ENCODE measurements around the gene DOCK11.

The DOCK11 gene

DNA sequence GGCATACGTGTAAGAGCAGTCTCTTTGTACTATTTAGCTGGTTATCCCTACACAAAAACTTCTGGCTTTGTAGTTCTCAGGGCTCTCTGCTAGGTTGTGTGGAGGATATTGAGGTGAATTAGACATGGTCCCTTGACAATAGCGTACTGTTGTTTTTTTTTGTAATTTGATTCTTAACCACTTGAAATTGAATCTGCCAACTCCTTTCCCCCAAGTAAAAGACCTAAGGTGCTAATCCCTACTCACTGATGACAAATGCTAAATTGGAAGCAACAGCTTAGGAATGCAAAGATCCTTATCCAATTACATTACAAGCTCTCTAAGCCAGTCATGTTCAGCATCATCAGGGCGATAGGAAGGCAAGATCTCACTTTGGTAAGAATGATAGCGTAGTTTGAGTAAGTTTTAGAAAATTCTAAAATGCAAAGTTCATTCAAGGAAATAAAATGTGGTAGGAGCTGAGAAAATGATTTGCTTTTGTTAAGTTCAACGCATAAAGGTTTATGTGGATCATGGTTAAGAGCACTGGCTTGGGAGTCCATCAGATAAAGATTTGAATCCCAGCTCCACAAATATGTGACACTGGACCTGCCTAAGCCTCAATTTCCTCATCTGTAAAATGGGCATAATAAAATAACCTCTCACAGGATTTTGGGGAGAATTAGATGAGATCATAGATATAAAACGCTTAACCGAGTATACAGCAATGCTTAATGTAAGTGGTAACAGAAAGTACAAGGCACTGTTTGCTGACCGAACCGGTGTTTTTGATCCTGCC is 39.3 kb downstream of the DOCK11 start:
- no peak for DNase-seq

DNA sequence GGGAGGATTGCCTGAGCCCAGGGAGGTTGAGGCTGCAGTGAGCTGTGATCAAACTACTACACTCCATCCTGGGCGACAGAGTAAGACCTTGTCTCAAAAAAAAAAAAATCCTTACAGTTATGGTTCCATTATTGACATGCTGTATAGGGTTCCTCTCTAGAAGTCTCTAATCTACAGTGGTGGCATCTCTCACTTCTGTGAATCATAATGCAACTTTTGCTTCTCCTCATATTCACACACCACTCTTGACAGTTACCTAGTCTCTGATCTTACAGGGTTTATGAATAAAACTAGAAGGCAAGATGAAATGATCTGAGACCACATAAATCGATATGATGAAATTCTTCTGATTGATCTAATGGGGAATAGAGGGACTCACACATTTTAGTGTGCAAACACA is 40.6 kb downstream of the DOCK11 start:
- no peak for DNase-seq

DNA sequence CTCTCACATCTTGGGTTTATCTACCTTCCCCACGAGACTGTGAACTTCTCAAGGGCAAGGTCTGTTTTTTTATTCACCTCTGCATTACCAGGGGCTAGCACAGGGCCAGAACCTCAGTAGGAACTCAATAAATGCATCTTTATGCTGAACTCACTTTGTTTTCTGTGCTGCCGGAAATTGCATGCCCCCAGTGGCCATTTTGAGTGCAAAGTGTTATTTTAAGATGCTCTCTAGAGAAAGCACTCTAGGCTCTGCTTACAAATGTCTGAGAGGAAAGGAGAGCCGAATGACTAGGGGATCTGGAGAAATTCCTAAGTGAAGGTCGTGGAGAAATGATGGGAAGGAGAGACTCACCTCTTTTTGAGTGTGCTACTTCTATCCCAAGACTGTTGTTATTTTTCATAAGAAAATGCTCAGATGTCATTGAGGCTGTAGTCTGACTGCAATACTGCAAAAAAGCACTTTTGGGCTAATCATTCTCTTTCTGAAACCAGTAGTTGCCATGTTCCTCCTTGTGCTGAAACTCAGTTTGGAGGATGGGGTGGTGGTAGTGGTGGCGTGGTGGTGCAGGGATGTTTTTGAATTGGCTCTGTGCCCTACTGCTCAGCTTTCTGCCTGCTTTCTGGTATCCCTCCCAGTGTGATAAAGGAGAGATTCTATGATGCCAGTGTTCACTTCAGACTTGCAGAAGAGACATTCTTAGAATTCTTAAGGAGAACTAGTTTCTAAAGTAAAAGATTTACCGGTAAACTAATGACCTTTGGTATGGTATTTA is 41.3 kb downstream of the DOCK11 start:
- DNase-seq, result peak; percentile 30

DNA sequence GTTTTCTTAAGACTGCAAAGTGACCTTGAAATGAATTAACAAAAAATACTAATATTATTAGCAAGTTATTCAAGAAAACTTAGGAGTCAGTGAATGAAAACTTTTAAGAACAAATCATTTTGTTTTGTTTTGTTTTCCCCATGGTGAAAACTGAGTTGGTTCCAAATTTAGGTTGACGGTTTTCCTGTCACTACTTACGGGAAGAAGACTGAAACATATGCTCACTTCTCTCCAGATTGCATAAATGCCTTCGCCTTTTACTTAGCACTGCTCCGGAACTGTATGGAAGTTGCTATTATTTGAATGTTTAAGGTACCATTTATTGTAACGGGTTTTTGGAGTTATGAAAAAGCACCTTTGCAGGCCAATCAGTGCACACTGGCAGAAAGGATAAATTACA is 42.8 kb downstream of the DOCK11 start:
- no peak for DNase-seq

DNA sequence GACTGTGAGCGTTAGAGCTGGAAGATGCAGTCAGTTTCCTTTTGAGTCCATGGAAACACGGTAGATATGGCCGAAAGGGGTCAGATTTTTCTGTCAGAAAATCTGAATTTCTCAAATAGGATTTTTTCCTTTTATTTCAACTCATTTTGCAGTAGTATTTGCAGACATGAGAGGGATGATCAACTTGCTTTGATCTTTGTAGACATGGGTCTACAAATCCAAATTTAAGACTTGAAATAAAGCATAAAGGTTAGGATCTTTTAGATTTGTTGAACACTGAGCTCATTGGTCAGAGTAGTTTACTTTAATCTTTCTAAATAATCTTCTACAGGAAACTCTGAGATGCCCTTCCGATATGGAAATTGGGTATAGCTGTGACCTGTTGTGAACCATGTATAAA is 44.7 kb downstream of the DOCK11 start:
- no peak for DNase-seq

DNA sequence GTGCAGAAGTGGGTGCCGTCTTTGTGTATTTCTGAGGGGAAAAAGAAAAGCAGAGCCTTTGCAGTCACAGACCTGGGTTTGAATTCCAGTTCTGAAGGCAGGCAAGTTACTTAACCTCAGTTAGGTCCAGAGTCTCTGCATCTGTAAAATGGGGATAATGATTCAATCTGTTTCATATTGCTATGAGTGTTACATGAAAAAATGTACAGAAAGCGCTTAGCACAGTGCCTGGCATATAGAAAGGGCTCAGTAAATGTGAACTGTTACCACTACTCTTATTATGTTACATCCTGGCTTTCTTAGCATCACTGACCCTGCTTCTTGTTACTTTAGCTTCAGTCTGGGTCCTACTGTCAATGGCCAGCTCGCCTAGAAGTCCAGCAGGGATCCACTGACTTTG is 45.9 kb downstream of the DOCK11 start:
- no peak for DNase-seq

DNA sequence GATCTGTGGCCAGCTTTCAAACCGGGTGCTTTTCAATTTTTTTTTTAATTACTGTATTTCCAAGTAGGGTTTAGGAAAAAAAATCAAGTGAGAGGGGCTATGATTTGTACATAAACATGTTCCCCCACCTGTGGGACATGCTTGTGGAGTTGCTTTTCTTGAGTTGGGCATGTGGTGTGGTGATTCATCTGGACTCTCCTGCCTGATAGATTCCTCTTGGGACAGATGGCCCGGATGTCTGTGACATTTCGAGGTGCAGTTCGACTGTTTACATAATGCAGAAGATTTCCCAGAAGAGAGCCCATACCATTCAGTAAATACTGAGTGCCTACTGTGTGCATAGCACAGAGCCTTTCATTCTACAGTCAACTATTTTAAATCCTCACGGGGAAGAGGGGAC is 49.9 kb downstream of the DOCK11 start:
- DNase-seq, result peak; percentile 18

DNA sequence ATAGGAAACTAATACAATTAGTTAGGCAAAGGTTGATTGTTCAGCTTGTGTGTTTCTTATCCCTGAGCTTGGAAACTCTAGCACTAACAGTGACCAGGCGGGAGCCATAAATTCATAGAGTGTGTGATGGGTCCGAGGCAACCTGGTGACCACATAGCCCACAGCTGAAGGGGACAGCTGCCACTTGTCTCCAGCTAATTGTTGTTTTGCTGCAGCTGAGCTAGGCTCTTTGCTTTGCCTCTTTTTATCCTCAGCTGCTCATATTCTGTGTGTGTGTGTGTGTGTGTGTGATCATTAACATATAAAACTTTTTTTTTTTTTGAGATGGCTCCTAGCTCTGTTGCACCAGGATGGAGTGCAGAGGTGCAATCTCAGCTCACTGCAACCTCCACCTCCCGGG is 53.2 kb downstream of the DOCK11 start:
- DNase-seq, result no peak

DNA sequence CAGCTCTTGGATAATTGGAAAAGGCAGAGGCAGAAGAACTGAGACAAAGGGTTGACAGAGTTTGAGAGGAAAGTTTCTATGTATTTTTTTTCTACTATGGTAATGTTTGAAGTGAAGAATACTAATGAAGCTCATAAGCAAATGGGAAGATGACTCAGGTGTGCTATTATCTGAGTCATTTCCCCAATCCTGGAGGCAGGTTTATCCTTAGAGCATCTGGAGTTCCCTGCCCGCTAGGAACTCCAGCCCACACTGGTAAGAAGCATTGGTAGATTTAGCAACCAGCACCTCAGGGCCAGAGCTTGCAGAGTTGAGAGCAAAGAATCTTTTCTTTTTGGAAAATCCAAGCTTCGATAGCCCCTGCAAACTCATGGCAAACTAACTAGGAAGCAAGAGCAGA is 55.2 kb downstream of the DOCK11 start:
- no peak for DNase-seq

DNA sequence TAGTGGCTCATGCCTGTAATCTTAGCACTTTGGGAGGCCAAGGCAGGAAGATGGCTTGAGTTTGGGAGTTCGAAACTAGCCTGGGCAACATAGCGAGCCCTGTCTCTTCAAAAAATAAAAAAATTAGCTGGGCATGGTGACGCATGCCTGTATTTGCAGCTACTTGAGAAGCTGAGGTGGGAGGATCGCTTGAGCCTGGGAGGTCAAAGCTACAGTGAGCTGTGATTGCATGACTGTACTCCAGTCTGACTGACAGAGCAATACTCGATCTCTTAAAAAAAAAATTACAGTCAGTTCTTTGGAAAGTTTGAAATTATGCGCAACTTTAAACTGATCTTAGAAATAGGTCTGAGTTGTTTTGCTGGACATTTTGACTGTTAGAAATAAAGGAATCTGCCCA is 55.8 kb downstream of the DOCK11 start:
- DNase-seq, result no peak

DNA sequence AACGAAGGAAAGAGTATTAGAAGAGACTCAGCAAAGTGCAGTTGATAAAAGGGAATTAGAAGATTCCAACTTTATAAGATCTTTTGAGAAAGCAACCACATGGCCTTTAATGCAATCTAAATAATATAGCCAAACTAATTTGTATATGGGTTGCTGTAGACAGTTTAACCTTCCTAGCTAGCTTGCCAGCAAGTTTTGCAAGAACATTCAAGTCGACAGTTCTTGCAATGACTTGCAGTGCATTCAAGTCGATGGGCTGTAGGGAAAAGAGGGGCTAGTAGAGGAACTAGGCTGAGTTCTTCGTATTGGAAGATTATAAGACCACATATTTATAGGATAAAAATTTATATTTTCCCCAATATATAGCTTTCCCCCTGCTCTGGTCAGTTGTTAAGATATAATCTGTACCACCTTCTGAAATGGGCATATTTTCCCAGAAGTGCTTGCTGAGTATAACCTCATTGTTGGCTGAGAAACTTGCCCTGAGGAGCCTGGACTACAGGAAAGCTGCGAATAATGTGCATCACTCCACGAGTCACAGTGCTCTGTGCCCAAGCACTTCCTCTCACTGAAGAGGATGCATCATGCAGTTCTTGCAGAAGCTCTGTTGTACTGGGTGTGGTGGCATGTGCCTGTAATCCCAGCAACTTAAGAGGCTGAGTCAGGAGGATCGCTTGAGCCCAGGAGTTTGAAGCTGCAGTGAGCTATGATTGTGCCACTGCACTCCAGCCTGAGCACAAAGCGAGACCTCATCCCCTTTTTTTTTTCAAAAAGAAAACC is 56.7 kb downstream of the DOCK11 start:
- peak; percentile 73 for DNase-seq

DNA sequence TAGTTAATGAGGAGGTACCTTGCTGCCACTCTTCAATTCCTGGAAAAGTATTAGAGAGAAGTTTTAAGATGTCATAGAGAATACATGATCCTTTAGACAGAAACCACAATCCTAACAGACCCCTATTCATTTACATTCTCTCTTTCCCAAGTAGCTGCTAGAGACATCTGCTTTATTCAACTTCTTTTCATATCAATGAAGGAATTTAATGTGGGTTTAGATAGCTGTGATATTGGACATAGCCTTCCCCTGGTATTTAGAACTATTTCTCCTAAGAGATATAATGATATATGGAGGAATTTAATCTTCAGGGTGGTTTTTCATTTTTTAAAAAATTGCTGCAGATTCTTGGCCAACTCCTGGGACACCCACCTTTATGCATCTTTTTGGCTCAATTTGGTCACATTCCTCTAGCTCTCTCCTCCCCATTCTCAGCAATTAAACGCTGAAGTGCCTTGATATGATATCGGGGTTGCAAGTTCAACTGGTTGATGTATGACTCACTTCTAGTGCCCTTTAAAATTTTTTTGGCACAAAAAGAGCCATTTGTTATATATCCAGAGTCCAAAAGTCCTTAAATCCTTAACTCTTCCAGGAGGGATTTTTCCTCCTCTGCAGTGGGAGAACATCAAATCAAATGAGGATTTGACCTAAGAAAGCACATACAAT is 57.6 kb downstream of the DOCK11 start:
- no peak for DNase-seq

DNA sequence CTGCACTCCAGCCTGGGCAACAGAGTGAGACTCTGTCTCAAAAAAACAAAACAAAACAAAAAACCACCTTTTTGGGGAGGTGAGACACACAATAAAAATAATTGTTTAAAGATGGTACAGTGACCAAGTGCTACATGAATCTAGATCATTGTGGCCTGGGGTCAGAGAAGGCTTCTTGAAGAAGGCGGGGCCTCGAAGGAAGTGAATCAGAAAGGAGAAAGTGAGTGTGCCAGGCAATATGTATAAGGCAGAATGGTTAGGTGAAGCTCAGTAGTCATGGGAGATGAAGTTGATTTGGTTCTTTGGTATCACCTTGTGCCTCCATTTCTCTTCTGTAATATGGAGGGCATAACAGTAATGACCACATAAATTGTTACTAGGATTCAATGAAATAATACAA is 58.9 kb downstream of the DOCK11 start:
- DNase-seq, result no peak

DNA sequence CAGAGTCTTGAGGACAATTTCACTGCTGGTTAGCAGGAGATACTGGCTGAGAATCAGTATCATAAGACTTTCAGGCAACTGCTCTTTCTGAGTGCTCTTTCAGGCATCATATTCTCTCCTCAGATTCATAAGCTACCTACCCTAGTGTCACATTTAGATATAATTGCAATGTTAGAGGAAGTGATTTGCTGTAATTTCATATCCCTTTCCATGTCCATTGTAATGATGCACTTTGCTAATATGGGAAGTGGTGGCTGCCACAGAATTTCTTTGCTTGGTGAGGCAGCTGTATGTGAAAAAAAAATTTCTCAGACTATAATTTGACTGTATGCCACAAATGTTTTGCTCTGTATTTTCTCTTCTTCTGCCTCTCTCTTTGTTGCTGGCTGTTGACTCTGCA is 63.3 kb downstream of the DOCK11 start:
- no peak for DNase-seq

DNA sequence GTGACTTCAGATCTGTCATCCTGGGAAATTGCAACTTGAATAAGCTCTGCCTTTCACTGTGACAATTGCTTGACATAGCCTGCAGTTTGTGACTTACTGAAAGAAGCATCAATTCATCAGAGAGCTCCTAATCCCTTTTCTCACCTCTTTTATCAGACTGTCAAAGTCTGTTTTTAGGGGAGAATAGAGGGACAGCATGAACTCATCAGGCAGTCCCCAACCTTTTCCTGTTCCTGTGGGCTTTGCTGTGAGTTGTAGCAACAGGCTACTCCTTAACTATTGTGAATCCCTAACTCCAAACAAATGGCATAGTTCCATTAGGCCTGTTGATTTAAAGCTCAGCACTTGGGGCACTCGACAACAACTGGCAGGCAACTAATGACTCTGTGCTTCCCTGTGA is 64.9 kb downstream of the DOCK11 start:
- DNase-seq, result no peak

DNA sequence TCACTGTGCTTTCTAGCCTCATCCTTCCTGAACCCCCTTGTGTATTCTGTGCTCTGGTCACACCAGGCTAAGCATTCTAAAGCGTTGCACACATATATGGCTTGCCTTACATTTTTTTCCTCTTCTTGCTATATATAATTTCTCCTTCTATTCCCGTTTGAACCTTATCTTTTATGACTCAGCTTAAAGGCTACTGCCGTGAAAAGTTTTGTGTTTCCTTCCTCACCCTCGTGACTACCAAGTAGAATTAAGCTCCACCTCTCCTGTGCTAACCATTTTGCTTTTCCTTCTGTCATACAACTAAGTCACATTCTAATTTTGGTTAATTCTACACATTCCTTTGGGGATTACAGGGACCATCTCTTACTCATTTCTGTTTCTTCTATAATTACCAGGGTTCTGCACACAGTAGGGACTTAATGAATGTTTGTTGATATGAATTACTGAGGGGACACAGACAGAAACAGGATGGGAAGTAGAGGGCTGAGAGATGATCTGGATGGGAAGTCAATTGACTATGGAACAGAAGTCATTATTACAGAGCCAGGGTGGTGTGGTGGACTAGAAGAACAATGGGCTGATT is 67.1 kb downstream of the DOCK11 start:
- no peak for DNase-seq

DNA sequence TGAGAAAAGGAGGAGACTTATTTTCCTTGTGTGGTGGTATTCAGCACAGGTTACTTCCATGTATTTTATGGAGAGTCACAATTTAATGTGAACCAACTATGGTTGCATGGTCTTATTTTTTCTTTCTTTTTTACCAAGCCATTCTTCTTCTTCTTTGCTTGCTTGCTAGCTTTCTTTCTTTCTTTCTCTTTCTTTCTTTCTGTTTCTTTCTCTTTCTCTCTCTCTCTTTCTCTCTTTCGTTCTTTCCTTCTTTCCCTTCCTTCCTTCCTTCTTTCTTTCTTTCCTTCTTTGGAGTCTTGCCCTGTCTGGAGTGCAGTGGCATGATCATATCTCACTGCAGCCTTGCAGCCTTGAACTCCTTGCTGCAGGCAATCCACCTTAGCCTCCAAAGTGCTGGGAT is 68.9 kb downstream of the DOCK11 start:
- no peak for DNase-seq

DNA sequence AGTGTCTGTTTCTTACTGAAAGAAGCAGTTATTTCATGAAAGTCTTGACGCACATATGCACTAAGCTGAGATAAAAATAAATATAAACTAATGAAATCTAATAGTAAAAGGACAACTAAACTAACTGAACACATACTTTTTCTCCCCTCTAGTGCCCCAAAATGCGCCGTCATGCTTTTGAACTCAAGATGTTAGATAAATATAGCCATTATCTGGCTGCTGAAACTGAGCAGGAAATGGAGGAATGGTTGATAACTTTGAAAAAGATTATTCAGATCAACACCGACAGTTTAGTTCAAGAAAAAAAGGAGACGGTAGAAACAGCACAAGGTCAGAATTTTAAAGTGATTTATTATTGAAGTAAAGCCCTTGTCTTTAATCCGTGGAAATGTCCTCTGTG is 70.2 kb downstream of the DOCK11 start:
- no peak for DNase-seq

DNA sequence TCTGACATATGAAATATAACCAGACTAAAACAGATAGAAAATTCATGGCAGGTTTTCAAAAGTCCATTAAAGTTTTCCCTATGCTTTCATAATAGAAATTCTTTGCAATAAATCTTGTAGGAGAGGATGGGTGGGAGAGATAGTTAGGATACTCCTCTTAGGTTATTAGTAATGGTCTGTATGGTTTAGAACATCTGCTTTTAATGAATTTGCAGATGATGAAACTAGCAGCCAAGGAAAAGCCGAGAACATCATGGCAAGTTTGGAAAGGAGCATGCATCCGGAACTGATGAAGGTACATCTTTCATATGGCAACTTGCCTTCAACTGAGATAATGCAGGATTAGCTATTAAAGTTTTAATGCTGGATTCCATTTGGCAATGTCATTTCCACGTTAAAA is 70.7 kb downstream of the DOCK11 start:
- DNase-seq, result peak; percentile 17

DNA sequence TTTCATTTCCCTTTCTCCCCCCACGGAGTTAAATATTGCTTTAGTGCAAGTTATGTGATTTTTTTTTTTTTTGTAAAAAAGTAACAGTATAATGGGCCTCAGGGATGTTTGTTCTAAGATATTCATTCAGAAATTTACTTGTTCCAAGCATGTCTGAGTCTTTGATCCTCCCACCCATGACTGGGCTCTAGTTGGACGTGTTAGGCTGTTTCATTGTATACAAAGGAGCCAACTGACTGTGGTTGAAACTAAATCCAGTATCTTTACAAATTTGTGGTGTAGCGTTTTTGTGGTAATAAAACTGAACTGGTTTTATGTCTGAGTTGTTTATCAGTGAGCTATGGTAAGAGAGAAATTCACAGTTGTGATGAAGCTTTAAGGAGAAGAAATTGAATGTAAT is 74.1 kb downstream of the DOCK11 start:
- DNase-seq, result no peak

DNA sequence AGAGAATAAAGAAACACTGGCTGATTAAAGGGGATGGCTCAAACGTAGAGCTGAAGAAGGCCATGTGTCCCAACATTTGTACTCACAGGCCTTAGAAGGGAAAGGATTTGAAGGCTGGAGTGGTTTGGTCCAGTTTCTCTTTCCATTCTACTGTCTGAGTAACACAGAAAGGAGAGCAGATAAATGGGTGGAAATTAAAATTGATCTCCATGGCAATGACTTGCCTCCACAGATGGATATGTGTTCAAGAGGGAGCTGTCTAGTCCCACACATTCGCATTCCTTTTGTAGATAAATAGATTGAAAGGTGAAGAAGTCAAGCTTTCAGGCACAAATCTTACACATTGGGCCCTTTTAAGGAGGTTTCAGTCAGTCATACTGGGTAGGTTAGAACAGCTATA is 74.6 kb downstream of the DOCK11 start:
- no peak for DNase-seq

DNA sequence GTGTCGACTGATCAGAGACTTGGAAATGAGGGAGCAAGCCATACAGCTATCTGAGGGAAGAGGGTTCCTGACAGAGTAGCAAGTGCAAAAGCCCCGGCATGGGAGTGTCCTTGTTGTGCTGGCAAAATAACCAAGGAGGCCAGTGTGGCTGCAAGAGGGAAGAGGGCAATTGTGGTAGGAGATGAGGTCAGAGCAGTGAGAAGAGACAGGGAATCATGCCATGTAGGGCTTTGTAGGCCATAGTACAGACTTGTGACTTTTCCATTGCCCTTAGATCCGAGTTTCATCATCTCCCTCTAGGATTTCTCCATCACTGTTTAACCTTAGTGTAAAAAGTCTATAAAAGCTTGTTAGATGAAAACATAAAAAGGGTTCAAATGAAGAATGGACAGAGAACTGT is 76.2 kb downstream of the DOCK11 start:
- DNase-seq, result no peak

DNA sequence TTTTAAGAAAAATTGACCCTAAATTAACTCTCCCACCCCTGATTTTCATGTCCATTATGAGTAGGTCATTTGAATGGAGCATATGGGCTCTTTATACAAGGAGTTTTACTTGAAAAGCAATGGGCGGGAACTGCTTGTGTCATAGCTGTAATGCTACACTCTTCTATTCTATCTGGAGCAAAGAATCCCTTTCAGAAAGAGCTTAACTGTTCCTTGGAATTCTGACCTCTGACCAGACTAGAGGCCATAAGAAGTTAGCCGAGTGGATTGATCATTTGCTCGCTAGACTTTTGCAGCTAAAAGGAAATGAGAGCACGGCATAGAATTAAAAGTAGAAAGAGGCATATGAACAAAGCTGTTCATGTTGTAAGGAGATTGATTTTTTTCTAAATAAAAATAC is 79.1 kb downstream of the DOCK11 start:
- no peak for DNase-seq

Measured in HCEC 1CT (cell line).